Peyer's patch (tissue), 4 donors: ENCODE results near the gene GALK2.

Source experiments
- CTCF ChIP-seq, 6 experiments: fragments of 450-650 bp in 4 of 6; fragments of 200-600 bp in 2 of 6; sonication (generic) in 1 of 6; IDR thresholded peaks; one replicate each; pipeline ENCODE4 v1.5.1; 2017 to 2019; ENCODE audit warnings: antibody characterized with exemption in 6 of 6, mild to moderate bottlenecking in 3 of 6, moderate library complexity in 1 of 6
- POLR2A ChIP-seq, 2 donors: fragments of 450-650 bp; IDR thresholded peaks; one replicate each; pipeline ENCODE4 v1.5.1; 2017; ENCODE audit warnings: antibody characterized with exemption in 2 of 2, mild to moderate bottlenecking in 2 of 2, moderate library complexity in 2 of 2

GRCh38 chr15:49331951-49332350 is 161.9 kb downstream of the GALK2 start:
- TF ChIP-seq CTCF (IDR thresholded peaks at IDR 0.05): no peak
- no peak for TF ChIP-seq POLR2A (IDR thresholded peaks at IDR 0.05)
